ENCODE results near the gene IGSF3.
A peak's percentile ranks its signal among the peaks of the same experiment; 100 is the strongest.

IGSF3 gene

GRCh38 chr1:116558571-116558970 lies 109.0 kb downstream of the IGSF3 start:
- Histone ChIP-seq H3K27ac (ENCODE audit: low read length) (peak overlapping the region; percentile 70; the same call in 1 of the 2 replicates), H3K79me2 (ENCODE audit: low read length) (peaks cover 88% of the 10 kb centered on the region), H3K27me3 (replicated peaks; ENCODE audit: insufficient read depth, low read length) (no peaks in the 10 kb centered on the region), H3K4me3 (ENCODE audit: low read length) (no peak overlapping the region), H3K36me3 (replicated peaks; ENCODE audit: insufficient read depth, low read length) (no peaks in the 10 kb centered on the region), H3F3A (ENCODE audit: insufficient read depth, low read length) (peaks cover 27% of the 10 kb centered on the region), H3K9me3 (replicated peaks; ENCODE audit: insufficient read depth, low read length) (no peaks in the 10 kb centered on the region), H2AFZ (ENCODE audit: low read length) (no peak overlapping the region), H3K4me2 (ENCODE audit: low read depth, low read length) (peak overlapping the region; percentile 83), H3K4me1 (ENCODE audit: low read length) (peaks cover 44% of the 10 kb centered on the region), H4K20me1 (ENCODE audit: insufficient read depth, low read length) (no peaks in the 10 kb centered on the region), H3K9me2 (replicated peaks; ENCODE audit: insufficient read depth, low read length) (no peaks in the 10 kb centered on the region), H3K9ac (ENCODE audit: low read length) (peak overlapping the region; percentile 28; the same call in 1 of the 2 replicates)
- no peak for TF ChIP-seq EZH2 (optimal IDR thresholded peaks at IDR 0.05; ENCODE audit: low read depth, low read length)
- no peak for TF ChIP-seq EZH2phosphoT487 (IDR thresholded peaks at IDR 0.05; ENCODE audit: low read length)
- no peak for TF ChIP-seq CTCF (IDR thresholded peaks at IDR 0.05; ENCODE audit: low read length)
- no peak for DNase-seq

- Histone ChIP-seq H3K9me2 (replicated peaks; ENCODE audit: insufficient read depth, low read length) (no peaks in the 10 kb centered on the region), H3K27me3 (replicated peaks; ENCODE audit: insufficient read depth, low read length) (no peaks in the 10 kb centered on the region), H3K79me2 (ENCODE audit: low read length) (peaks cover 88% of the 10 kb centered on the region), H3K4me1 (ENCODE audit: low read length) (peaks cover 48% of the 10 kb centered on the region), H3F3A (ENCODE audit: insufficient read depth, low read length) (peaks cover 27% of the 10 kb centered on the region), H3K4me2 (ENCODE audit: low read depth, low read length) (peak overlapping the region; percentile 83; the same call in 1 of the 2 replicates), H3K4me3 (ENCODE audit: low read length) (no peak overlapping the region), H3K9ac (ENCODE audit: low read length) (no peak overlapping the region), H2AFZ (ENCODE audit: low read length) (no peak overlapping the region), H4K20me1 (ENCODE audit: insufficient read depth, low read length) (no peaks in the 10 kb centered on the region), H3K27ac (ENCODE audit: low read length) (no peak overlapping the region), H3K36me3 (replicated peaks; ENCODE audit: insufficient read depth, low read length) (no peaks in the 10 kb centered on the region), H3K9me3 (replicated peaks; ENCODE audit: insufficient read depth, low read length) (no peaks in the 10 kb centered on the region)
- TF ChIP-seq CTCF (IDR thresholded peaks at IDR 0.05; ENCODE audit: low read length) (no peak), EZH2 (optimal IDR thresholded peaks at IDR 0.05; ENCODE audit: low read depth, low read length) (no peak), EZH2phosphoT487 (IDR thresholded peaks at IDR 0.05; ENCODE audit: low read length) (no peak)
- no peak for DNase-seq
Observed at GRCh38 chr1:116558140-116558549, 109.4 kb downstream of the IGSF3 start.

- no peaks in the 10 kb centered on the region for H3K36me3 ChIP-seq (replicated peaks; ENCODE audit: insufficient read depth, low read length)
- no peak for TF ChIP-seq EZH2 (optimal IDR thresholded peaks at IDR 0.05; ENCODE audit: low read depth, low read length)
- TF ChIP-seq CTCF (IDR thresholded peaks at IDR 0.05; ENCODE audit: low read length) = no peak
- TF ChIP-seq EZH2phosphoT487 (IDR thresholded peaks at IDR 0.05; ENCODE audit: low read length) = no peak
- peaks cover 27% of the 10 kb centered on the region for H3F3A ChIP-seq (ENCODE audit: insufficient read depth, low read length)
- H3K9me2 ChIP-seq (replicated peaks; ENCODE audit: insufficient read depth, low read length) = no peaks in the 10 kb centered on the region
- no peak overlapping the region for H2AFZ ChIP-seq (ENCODE audit: low read length)
- peaks cover 48% of the 10 kb centered on the region for H3K4me1 ChIP-seq (ENCODE audit: low read length)
- H3K27ac ChIP-seq (ENCODE audit: low read length) = peak overlapping the region; percentile 53; the same call in 1 of the 2 replicates
- H3K4me3 ChIP-seq (ENCODE audit: low read length) = no peak overlapping the region
- no peaks in the 10 kb centered on the region for H3K27me3 ChIP-seq (replicated peaks; ENCODE audit: insufficient read depth, low read length)
- H3K79me2 ChIP-seq (ENCODE audit: low read length) = peaks cover 88% of the 10 kb centered on the region
- H3K9ac ChIP-seq (ENCODE audit: low read length) = no peak overlapping the region
- H4K20me1 ChIP-seq (ENCODE audit: insufficient read depth, low read length) = no peaks in the 10 kb centered on the region
- H3K9me3 ChIP-seq (replicated peaks; ENCODE audit: insufficient read depth, low read length) = no peaks in the 10 kb centered on the region
- no peak for DNase-seq
- no peak overlapping the region for H3K4me2 ChIP-seq (ENCODE audit: low read depth, low read length)
Observed at GRCh38 chr1:116557323-116557878, 110.1 kb downstream of the IGSF3 start.

All from MM.1S (cell line).